C4-2B (cell line): ENCODE results near the gene CATSPERZ.

Experiments used
- H3K27ac ChIP-seq: fragments of 450-650 bp; 2 replicates; pipeline ENCODE4 v1.5.1; 2017
- CTCF ChIP-seq: fragments of 450-650 bp; conservative IDR thresholded peaks from 2 replicates; pipeline ENCODE4 v1.5.1; 2017; ENCODE audit warnings: mild to moderate bottlenecking
- ZFX ChIP-seq: fragments of 450-650 bp; IDR thresholded peaks from 2 replicates; pipeline ENCODE4 v1.6.1; 2017

The CATSPERZ gene

GRCh38 chr11:64313491-64314145 lies 13.5 kb downstream of the CATSPERZ start:
- TF ChIP-seq ZFX (no peak), CTCF (no peak)
- no peak overlapping the region for H3K27ac ChIP-seq

- TF ChIP-seq CTCF: no peak; the same call in 1 of the 2 replicates
- no peak for TF ChIP-seq ZFX
- H3K27ac ChIP-seq: no peak overlapping the region
These were observed 14.1 kb downstream of the CATSPERZ start for GRCh38 chr11:64314146-64314804.

- peak overlapping the region; percentile 95; the same call in 1 of the 2 replicates for H3K27ac ChIP-seq
- TF ChIP-seq CTCF (no peak; the same call in 1 of the 2 replicates), ZFX (peak; percentile 22; the same call in 1 of the 2 replicates)
These were observed 14.8 kb downstream of the CATSPERZ start for GRCh38 chr11:64314805-64315561.

GRCh38 chr11:64315667-64316526 lies 15.7 kb downstream of the CATSPERZ start:
- H3K27ac ChIP-seq: peak overlapping the region; percentile 95

GRCh38 chr11:64316672-64317324 lies 16.6 kb downstream of the CATSPERZ start:
- peak overlapping the region; percentile 95 for H3K27ac ChIP-seq
- TF ChIP-seq CTCF: no peak; the same call in 1 of the 2 replicates
- TF ChIP-seq ZFX: no peak

- H3K27ac ChIP-seq: peak within 1 kb of the TSS; percentile 95
- TF ChIP-seq ZFX: no peak
- TF ChIP-seq CTCF: no peak
These were observed 17.3 kb downstream of the CATSPERZ start, which contains the start of gene TRMT112 for GRCh38 chr11:64317325-64317960. TSS of gene TRMT112 (minus strand) at chr11:64317559. CDS start at chr11:64317526, 33 bp downstream.
